Retinal pigment epithelial cell (primary cell): ENCODE data around the gene EAPP.

Experiments used
- DNase-seq: peaks from one replicate; pipeline ENCODE4 v3.0.0-alpha.2; 2010; ENCODE audit warnings: low read depth
- H3K4me3 ChIP-seq: 2 replicates; pipeline ENCODE4 v1.5.1; 2011; ENCODE audit warnings: mild to moderate bottlenecking, low read length, control low read depth, moderate library complexity
- CTCF ChIP-seq: conservative IDR thresholded peaks from 2 replicates; pipeline ENCODE4 v1.5.1; 2011; ENCODE audit warnings: low read depth, low read length, control low read depth, inconsistent platforms

The EAPP gene

GRCh38 chr14:34466691-34467090, 72.8 kb downstream of the EAPP start:
- TF ChIP-seq CTCF, result no peak
- DNase-seq, result no peak
- no peak overlapping the region for H3K4me3 ChIP-seq
